ENCODE results near the gene UNC5C. TPM values are rescaled to one million over a fixed set of nuclear protein-coding genes. Genes with fewer than 3 reads are reported as not detected.
A peak's percentile ranks its signal among the peaks of the same experiment; 100 is the strongest.

The UNC5C gene
- total RNA-seq, 1 experiment from 2014 or later, result 8.2 TPM

DNA sequence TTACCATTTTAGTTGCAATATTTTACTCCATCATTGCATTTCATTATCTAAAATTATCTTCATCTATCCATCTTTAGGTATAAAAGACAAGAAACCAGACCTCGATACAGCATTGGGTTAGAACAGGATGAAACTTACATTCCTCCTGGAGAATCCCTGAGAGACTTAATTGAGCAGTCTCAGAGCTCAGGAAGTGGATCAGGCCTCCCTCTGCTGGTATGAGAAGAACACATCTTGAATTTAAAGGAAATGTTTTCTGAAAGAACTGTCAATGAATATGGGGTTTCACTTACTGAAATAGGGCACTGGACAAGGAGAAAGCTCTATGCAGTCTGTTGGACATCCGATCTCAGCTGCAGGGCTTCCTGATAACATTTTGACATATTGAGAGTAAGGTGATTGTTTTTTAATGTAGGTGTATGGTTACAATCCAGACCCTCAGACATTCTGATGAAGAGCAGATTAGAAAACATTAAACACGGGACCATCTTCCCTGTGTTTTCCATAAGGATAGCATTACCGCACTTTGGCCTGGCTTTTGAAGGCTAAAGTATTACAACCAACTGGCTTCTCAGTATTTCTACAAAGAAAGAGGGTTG is 423.8 kb downstream of the UNC5C start:
- Histone ChIP-seq H3K4me1 (ENCODE audit: control insufficient read depth, insufficient read depth, low read length) (no peaks in the 10 kb centered on the region), H3K36me3 (ENCODE audit: control insufficient read depth, insufficient read depth, low read length) (no peaks in the 10 kb centered on the region), H3K4me3 (ENCODE audit: low read depth in 2 of 2, low read length in 2 of 2) (no peak overlapping the region), H3K9me3 (ENCODE audit: control insufficient read depth, insufficient read depth, low read depth, low read length) (no peaks in the 10 kb centered on the region), H3K27me3 (ENCODE audit: control insufficient read depth, insufficient read depth, low read length) (no peaks in the 10 kb centered on the region), H3K27ac (ENCODE audit: low read length) (no peak overlapping the region)
- DNase-seq (ENCODE audit: low read depth, low spot score) (peak; percentile 7), ATAC-seq (peak; percentile 78)
- no TSS peak for BruUV-seq (replicated peaks)
- TF ChIP-seq CTCF (IDR thresholded peaks at IDR 0.05) (peak; percentile 63), POLR2AphosphoS5 (IDR thresholded peaks at IDR 0.05; ENCODE audit: low read depth, low read length) (no peak), TCF7L2 (IDR thresholded peaks at IDR 0.05; ENCODE audit: low read depth, low read length) (no peak), SIN3A (IDR thresholded peaks at IDR 0.05; ENCODE audit: borderline replicate concordance, insufficient read depth, low read depth, low read length) (no peak)
- ChIA-PET CTCF (no interaction called here), POLR2A (no interaction called here)
- intact Hi-C loops (cut with micrococcal nuclease; ENCODE audit: unreplicated experiment), result loop anchor here (10.0 kb wide), 1 partner anchor 500 kb away; no protein-coding TSS in a partner anchor
- in situ Hi-C loops (cut with HindIII; ENCODE audit: low pct_unique_long_range_greater_than_20kb, low sequenced_read_pairs), result no loop called here

- DNase-seq (ENCODE audit: low read depth, low spot score), result no peak
- BruUV-seq (replicated peaks), result no TSS peak
- no peaks in the 10 kb centered on the region for H3K4me1 ChIP-seq (ENCODE audit: control insufficient read depth, insufficient read depth, low read length)
- ATAC-seq, result no peak
- no peaks in the 10 kb centered on the region for H3K9me3 ChIP-seq (ENCODE audit: control insufficient read depth, insufficient read depth, low read depth, low read length)
- in situ Hi-C loops (cut with HindIII; ENCODE audit: low pct_unique_long_range_greater_than_20kb, low sequenced_read_pairs), result no loop called here
- no peak for TF ChIP-seq REST (IDR thresholded peaks at IDR 0.05; ENCODE audit: insufficient read depth in 1 of 2, low read depth in 2 of 2, low read length in 1 of 2)
- no peak for TF ChIP-seq SIN3A (IDR thresholded peaks at IDR 0.05; ENCODE audit: borderline replicate concordance, insufficient read depth, low read depth, low read length)
- no peak for TF ChIP-seq POLR2AphosphoS5 (IDR thresholded peaks at IDR 0.05; ENCODE audit: low read depth, low read length)
- TF ChIP-seq TCF7L2 (IDR thresholded peaks at IDR 0.05; ENCODE audit: low read depth, low read length), result no peak
- no peak for TF ChIP-seq CTCF (IDR thresholded peaks at IDR 0.05)
- H3K4me3 ChIP-seq (ENCODE audit: low read depth in 2 of 2, low read length in 2 of 2), result no peak overlapping the region
- no peak overlapping the region for H3K27ac ChIP-seq (ENCODE audit: low read length)
- intact Hi-C loops (cut with micrococcal nuclease; ENCODE audit: unreplicated experiment), result loop anchor here (10.0 kb wide), 1 partner anchor 497 kb away; no protein-coding TSS in a partner anchor
- H3K36me3 ChIP-seq (ENCODE audit: control insufficient read depth, insufficient read depth, low read length), result no peaks in the 10 kb centered on the region
- ChIA-PET POLR2A (no interaction called here), CTCF (no interaction called here)
- H3K27me3 ChIP-seq (ENCODE audit: control insufficient read depth, insufficient read depth, low read length), result no peaks in the 10 kb centered on the region
These were observed 426.8 kb downstream of the UNC5C start for GRCh38 chr4:95122001-95122400.

All from Panc1 (cell line).